Right ventricle myocardium inferior (tissue), 1 donor: ENCODE data around the gene CYB561. TPM values are rescaled to one million over a fixed set of nuclear protein-coding genes. Genes with fewer than 3 reads are reported as not detected.

ENCODE experiments used
- ATAC-seq: fragments of 200-7000 bp; cut with Tn5 transposase; one replicate; pipeline ENCODE4 v1.9.1; 2020; ENCODE audit warnings: mild to moderate bottlenecking, moderate library complexity
- DNase-seq: peaks from one replicate; pipeline ENCODE4 v3.0.0; 2021; ENCODE audit errors: missing footprints
- intact Hi-C: fragments of 100-400 bp; cut with DNase I; formaldehyde crosslinking; loops from one replicate; pipeline ENCODE4 v1.11.0; 2022
- long read RNA-seq: library from polyadenylated mRNA; unstranded; transcript quantifications from one replicate; pipeline ENCODE4 v2.0.0, GENCODE V29; 2021
- total RNA-seq: library from RNA; stranded (reverse); fragmentation: NEBNext Ultra II Directional; extraction: Animal tissue kit (Norgen Biotek cat#: 25700); gene quantifications from one replicate; pipeline ENCODE4 v1.2.1, GENCODE V29; 2021
- donor health status: DM: no; HTN: yes; CAD: no; lungs with severe emphysema.

The CYB561 gene
- 15.5 TPM for total RNA-seq
- long read RNA-seq, transcript CYB561-213 (5 exons, 2,344 nt), result minor isoform, 5 of 12 reads
- long read RNA-seq, transcript CYB561-201 (6 exons, 3,001 nt), result major isoform, 6 of 12 reads
- long read RNA-seq, partial matches to known transcripts, result 0 of 12 reads
- long read RNA-seq, other reads (novel, unspliced or antisense), result 0 of 12 reads

- intact Hi-C loops, result loop anchor here (2.0 kb wide), 1 partner anchor 29 kb away; no protein-coding TSS in a partner anchor
- peak; percentile 84 for ATAC-seq
- DNase-seq, result peak; percentile 86
Measured at GRCh38 chr17:63445954-63446752, at the start of gene CYB561. Gene CYB561 (minus strand): TSS chr17:63446306. CDS start chr17:63437547, 8,759 bp downstream.

DNA sequence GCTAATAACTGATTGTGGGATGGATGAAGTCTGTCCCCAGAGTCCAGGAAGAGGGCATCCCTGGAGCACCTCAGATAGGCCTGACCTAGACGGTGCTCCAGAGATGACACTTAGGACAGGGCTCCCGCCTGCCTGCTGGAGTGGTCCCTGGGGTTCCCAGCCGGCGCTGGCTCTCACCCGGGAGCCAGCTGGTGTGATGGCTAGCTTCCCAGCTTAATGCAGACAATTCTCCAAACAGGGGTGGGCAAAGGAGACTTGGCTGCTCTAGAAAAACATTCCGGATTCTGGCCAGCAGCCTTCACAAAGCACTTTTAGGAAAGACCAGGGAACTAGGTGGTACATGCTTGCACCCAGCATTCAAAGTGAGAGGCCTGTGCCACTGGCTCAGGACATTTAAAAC is 49.4 kb upstream of the CYB561 start:
- DNase-seq, result no peak
- ATAC-seq, result no peak
- intact Hi-C loops, result no loop called here

DNA sequence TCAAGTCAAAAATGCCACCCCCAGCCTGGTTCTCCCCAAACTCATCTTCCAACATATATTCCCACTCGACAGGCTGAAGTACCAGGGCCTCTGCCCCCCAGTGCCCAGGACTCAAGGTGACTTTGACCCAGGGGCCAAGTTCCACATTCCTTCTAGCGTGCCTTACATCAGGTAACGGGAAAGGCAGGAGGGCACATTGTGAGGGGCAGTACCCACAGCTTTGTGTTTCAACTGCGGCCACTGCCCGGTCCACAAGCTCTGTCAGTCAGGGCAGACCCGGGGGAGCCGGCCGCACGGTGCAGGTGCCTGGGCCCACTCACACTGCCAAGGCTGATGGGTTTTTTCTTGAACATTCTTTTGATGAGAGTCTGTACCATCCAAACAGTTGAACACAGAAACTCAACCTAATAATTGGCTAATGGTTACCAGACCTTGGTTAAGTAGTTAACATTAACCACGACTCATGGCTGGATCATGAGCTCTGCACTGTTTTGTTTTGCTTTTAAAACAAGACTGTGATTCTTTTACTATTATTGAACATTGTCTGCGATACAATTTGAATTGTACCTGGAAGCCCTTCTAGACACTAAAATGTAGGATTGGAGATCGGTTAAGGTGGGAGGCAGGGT is 48.3 kb upstream of the CYB561 start:
- intact Hi-C loops, result no loop called here

GRCh38 chr17:63493411-63493810 is 47.3 kb upstream of the CYB561 start:
- DNase-seq (no peak), ATAC-seq (no peak)
- intact Hi-C loops, result no loop called here

More for the DNA sequence above, 48.3 kb upstream of the CYB561 start:
- ATAC-seq (no peak), DNase-seq (no peak)

GRCh38 chr17:63492940-63493339 is 46.8 kb upstream of the CYB561 start:
- intact Hi-C loops, result no loop called here
- DNase-seq (no peak), ATAC-seq (no peak)

DNA sequence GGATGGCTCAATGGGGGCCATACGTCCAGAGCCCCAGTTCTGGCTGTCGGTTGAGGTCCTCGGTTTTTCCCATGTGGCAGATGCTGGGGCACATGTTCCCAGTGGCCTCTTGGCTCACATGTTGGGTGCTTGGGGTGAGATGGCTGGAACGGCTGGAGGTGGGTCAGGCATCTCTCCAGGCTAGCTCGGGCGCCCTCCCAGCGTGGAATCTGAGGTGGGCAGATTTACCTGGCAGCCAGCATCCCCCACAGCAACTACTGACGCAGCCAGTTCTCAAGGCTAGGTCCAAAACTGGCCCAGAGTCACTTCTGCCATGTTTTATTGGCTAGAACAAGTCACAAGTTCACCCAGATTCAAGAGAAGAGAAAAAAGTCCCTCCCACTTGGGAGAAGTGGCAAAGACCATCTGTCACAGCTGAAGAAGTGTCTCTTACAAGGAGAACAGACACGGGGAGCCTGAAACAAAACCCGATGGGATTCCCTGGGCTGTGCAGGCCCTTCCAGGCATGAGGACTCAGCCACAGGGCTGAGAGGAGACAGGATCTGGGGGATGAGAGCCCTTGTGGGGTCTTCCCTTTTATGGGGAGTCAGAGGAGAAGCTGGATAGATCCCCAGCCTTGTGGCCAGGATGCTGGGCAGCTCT is 46.0 kb upstream of the CYB561 start:
- DNase-seq, result no peak
- intact Hi-C loops, result no loop called here
- no peak for ATAC-seq

DNA sequence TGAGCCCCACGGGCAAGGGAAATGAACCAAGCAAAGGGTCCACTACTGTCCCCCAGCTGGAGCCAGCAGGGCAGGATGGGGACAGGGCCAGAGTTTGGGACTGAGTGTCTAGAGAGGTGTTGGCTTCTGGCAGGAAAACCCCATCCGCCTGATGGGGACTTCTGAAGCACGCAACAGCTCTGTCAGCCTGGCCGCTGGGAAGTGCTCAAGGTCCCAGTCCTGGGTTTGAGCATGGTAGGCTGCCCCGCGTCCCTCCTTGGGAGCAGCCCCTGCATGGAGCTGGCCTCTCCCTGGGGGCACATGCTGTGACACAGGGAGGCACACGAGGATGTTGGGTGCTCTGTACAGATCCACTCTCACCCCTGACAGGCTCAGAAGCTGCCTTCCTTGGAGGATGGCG is 45.3 kb upstream of the CYB561 start:
- intact Hi-C loops, result no loop called here
- DNase-seq (no peak), ATAC-seq (no peak)

- intact Hi-C loops, result no loop called here
- ATAC-seq (no peak), DNase-seq (no peak)
Measured at GRCh38 chr17:63490858-63491400, 44.8 kb upstream of the CYB561 start.

DNA sequence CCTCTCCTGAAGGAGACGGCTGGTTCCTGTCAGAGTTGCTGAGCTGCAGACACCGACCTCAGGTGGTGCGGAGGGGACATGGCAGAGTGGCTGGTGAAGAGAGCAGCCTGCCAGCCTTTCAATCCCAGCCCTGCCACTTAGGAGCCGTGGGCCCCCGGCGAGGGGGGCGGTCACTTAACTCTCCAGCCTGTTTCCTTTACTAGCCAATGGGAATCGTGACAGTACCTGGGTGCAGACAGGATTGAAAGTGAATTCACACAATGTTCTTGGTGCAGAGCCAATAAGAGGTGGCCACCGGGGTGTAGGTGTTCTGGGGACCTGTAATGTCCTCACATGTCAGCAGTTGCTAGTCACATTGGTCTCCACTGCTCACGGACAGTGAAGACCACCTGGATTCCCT is 44.2 kb upstream of the CYB561 start:
- intact Hi-C loops, result no loop called here
- ATAC-seq, result no peak
- no peak for DNase-seq

DNA sequence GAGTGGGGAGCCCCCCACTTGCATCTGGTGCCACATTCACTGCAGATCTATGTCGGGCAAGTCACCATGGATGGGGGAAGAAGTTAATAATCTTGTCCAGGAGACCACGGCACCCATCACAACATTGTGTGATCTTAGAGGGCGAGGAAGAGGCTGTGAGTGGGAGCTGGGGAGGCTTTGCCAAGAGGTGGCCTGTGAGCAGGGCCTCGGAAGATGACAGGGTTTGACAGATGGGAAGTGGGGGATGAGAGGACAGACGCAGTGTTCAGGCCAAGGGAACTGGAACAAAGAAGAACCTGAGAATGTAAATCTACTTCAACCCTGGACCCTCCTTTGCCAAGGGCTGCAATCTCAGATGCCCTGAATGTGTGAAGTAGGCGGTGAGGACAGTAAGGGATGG is 43.2 kb upstream of the CYB561 start:
- DNase-seq, result no peak
- no peak for ATAC-seq
- intact Hi-C loops, result no loop called here

- ATAC-seq, result no peak
- intact Hi-C loops, result no loop called here
- DNase-seq, result no peak
Measured at GRCh38 chr17:63488851-63489250, 42.7 kb upstream of the CYB561 start.

DNA sequence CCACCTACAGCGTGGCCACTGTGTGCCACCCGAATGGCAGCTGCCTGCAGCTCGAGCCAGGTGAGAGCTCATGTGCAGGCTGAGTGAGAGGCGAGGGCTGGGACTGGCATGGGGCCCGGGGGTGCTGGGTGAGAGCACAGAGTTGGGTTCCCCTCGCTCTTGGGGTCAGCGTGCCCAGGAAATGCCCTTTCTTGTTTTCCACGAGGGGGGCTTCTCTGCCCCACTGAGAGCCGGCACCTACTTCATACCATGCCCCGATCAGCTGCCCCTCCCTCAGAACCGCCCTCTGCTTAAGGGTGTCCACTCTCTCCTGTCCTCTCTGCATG is 40.9 kb upstream of the CYB561 start:
- intact Hi-C loops, result no loop called here
- ATAC-seq (no peak), DNase-seq (no peak)

DNA sequence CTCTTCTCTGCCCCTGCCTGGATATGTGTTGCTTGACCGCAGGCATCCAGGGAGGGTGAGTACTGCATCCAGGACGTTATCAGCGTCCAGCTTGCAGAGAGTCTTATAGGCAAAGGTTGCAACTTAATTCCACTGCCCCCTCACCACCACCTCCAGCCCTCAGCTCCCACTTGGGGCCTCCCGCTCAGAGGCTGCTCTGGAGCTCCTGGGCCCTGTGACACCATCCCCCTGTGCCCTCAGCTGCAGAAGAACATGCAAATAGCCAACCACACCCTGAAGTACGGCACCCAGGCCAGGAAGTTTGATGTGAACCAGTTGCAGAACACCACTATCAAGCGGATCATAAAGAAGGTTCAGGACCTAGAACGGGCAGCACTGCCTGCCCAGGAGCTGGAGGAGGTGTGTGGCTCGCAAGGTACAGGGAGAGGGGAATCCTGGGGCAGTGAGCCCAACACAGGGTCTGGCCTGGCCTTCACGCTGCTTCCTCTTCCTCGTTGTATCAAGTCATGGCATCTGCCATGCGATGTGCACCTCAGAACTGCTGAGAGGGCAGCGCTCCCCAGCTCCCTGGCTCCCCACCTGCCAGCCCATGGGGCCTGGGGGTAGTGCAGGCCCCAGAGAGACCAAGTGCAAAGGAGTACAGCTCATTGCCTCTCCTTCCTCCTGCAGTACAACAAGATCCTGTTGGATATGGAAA is 40.4 kb upstream of the CYB561 start:
- DNase-seq, result no peak
- intact Hi-C loops, result no loop called here
- ATAC-seq, result no peak

DNA sequence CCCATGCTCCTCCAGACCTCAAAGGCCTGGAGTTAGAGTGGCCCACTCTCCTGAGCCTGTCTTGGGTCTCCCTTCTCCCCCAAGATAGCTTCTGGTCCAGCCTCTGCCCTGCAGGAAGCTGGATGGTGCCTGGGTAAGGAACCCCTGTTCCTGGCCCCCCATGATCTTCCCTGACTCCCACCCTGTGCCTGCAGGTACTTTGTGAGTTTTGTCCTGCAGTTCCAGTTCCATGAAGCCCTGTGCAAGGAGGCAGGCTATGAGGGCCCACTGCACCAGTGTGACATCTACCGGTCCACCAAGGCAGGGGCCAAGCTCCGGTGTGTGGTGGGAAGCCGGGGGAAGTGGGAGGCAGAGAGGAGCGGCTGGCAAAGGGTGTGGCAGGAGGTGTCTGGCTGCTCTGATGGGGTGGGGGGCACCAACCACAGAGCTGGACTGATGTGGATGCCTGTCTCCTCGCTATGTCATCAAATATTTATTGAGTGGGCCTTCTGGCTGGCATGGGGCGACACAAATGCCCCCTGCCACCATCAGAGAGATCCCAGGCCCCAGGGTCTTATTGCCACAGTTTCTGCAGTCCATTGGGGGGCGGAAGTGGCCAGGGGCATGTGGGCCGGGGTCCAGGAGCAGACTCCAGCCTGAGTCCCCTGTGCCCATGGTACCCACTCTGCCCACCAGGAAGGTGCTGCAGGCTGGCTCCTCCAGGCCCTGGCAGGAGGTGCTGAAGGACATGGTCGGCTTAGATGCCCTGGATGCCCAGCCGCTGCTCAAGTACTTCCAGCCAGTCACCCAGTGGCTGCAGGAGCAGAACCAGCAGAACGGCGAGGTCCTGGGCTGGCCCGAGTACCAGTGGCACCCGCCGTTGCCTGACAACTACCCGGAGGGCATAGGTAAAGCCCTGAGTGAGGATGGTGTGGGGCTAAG is 37.8 kb upstream of the CYB561 start:
- ATAC-seq (no peak), DNase-seq (no peak)
- intact Hi-C loops, result no loop called here

- intact Hi-C loops, result no loop called here
- DNase-seq (no peak), ATAC-seq (no peak)
Measured at GRCh38 chr17:63483038-63483437, 36.9 kb upstream of the CYB561 start.

DNA sequence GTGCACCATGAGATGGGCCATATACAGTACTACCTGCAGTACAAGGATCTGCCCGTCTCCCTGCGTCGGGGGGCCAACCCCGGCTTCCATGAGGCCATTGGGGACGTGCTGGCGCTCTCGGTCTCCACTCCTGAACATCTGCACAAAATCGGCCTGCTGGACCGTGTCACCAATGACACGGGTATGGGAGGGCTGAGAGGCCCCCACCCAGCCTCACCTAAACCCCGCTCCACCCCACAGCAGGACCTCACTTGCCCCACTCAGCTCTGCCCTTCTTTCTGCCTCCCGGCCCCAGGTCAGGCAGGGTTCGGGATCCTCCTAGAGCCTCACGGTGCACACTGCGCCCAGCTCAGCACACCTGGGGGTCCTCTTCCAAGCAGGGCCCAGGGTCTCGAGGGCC is 36.4 kb upstream of the CYB561 start:
- intact Hi-C loops, result no loop called here
- no peak for ATAC-seq
- DNase-seq, result no peak

- no peak for ATAC-seq
- intact Hi-C loops, result no loop called here
Measured at GRCh38 chr17:63481488-63481870, 35.4 kb upstream of the CYB561 start.

More at GRCh38 chr17:63481488-63481870, 35.4 kb upstream of the CYB561 start:
- no peak for DNase-seq
